Measurements from ENCODE around the gene MAN1A1.

DNA sequence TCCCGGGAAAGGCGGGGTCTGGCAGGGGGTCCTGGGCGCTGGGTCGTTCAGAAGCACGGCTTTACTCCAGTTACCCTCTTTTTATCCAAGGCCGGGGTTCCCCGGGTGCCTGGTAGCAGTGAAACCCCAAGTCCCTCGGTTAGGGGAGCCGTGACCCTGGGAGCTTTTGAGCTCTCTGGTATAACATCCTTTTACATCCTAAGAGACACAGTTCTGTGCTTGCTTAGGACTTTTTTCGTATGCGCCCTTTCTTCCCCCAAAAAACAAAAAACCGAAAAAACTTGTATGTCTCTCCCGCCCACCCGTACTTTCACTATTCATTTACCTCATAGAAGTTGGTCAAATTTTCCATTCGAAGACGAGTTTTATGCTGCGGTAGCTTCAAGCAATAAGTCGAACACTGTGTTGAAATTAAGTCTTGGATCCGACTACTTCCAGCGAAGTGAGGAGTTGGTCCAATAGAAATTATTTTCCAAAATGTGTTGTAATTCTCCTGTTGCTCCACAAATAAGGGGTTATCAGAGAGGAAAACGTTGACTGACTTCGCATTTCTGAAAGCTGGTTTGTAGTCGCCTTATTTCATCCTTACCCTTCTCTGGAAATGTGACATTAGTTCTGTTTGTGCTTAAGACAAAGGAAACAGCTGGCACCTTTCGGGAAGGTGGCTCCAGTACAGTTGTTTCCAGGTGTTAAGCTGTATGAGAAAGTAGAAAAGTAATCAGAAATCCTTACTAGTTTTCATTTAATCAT lies 816 bp upstream of the MAN1A1 start:
- TF ChIP-seq EZH2 (IDR thresholded peaks at IDR 0.05; ENCODE audit: borderline replicate concordance, low read depth, low read length, poor library complexity, severe bottlenecking) (no peak), CTCF (conservative IDR thresholded peaks at IDR 0.05; ENCODE audit: low read depth, low read length) (no peak)

Measured in A673 (cell line).